Keratinocyte (primary cell): ENCODE data around the gene STK40.

Experiments used
- CTCF ChIP-seq, 3 experiments: IDR thresholded peaks in 1 of 3; conservative IDR thresholded peaks in 1 of 3; optimal IDR thresholded peaks in 1 of 3; 2 replicates in 2 of 3; 3 replicates in 1 of 3; pipeline versions ENCODE3 to v1.5.1; 2011; ENCODE audit warnings: low read length in 3 of 3, mild to moderate bottlenecking in 3 of 3, moderate library complexity in 2 of 3, control low read depth in 1 of 3, inconsistent platforms in 1 of 3; ENCODE audit not compliant: insufficient read depth in 2 of 3; ENCODE audit errors: extremely low read depth in 1 of 3
- EZH2 ChIP-seq: IDR thresholded peaks from one replicate; pipeline ENCODE4 v1.6.1; 2012; ENCODE audit warnings: inconsistent platforms, mild to moderate bottlenecking, low read length, moderate library complexity

GRCh38 chr1:36391271-36391670, 5.5 kb upstream of the STK40 start:
- no peak for TF ChIP-seq CTCF (optimal IDR thresholded peaks at IDR 0.05 in 1 of 3, IDR thresholded peaks at IDR 0.05 in 1 of 3, conservative IDR thresholded peaks at IDR 0.05 in 1 of 3; ENCODE audit: extremely low read depth in 1 of 3, insufficient read depth in 2 of 3, low read length in 3 of 3)
- TF ChIP-seq EZH2: no peak
